HepG2 (cell line): ENCODE results near the gene ATF7IP. TPM values are rescaled to one million over a fixed set of nuclear protein-coding genes. Genes with fewer than 3 reads are reported as not detected.

Source experiments
- ATAC-seq: fragments of 200-7000 bp; cut with Tn5 transposase; 3 replicates; pipeline ENCODE4 v1.9.1; 2020; ENCODE audit warnings: mild to moderate bottlenecking, moderate library complexity
- BruUV-seq: library from RNA; stranded (reverse); fragments of 400-500 nt; replicated peaks from 2 replicates; lab custom pipeline; 2021; lab: Mats Ljungman, UMichigan
- CTCF ChIA-PET: fragments of 300-600 bp; formaldehyde crosslinking; extraction: SDS; loops from one replicate; lab custom pipeline; 2021; ENCODE audit warnings: low total read pairs, inconsistent platforms, low intra/inter-chr PET ratio; lab: Yijun Ruan, JAX
- POLR2A ChIA-PET: fragments of 350-600 bp; sonication (Branson Sonifier 250); formaldehyde crosslinking; loops from one replicate; lab custom pipeline; 2020; ENCODE audit warnings: antibody characterized with exemption, inconsistent platforms; lab: Yijun Ruan, JAX
- DNase-seq: peaks from one replicate; pipeline ENCODE4 v3.0.0-alpha.2; 2015; ENCODE audit warnings: low spot score
- FAIRE-seq: peaks from 3 replicates; lab custom pipeline; 2011; peaks lifted over from hg19 to GRCh38; lab: Jason Lieb, UNC
- H2AFZ ChIP-seq: one replicate; pipeline ENCODE4 v1.6.1; 2011; ENCODE audit warnings: low read length, inconsistent platforms
- H3K27ac ChIP-seq: fragments of 300-600 bp; 3 replicates; pipeline ENCODE4 v1.8.0; 2011; ENCODE audit warnings: mixed run types, mild to moderate bottlenecking, mixed read lengths, low read length, inconsistent platforms; ENCODE audit not compliant: insufficient read depth; ENCODE audit errors: extremely low read length
- H3K27me3 ChIP-seq, 2 experiments: fragments of 200-600 bp in 1 of 2; 2 replicates in 1 of 2; 3 replicates in 1 of 2; pipeline versions ENCODE4 v1.6.0 to v1.8.0; 2011; ENCODE audit warnings: low read length in 2 of 2, mild to moderate bottlenecking in 2 of 2, moderate library complexity in 2 of 2, inconsistent platforms in 1 of 2; ENCODE audit not compliant: insufficient read depth in 2 of 2, control insufficient read depth in 1 of 2
- H3K36me3 ChIP-seq, 2 experiments: fragments of 200-600 bp in 1 of 2; replicated peaks in 1 of 2; 2 replicates in 1 of 2; 3 replicates in 1 of 2; pipeline versions ENCODE4 v1.5.1 to v1.8.0; 2011; ENCODE audit warnings: low read length in 2 of 2, inconsistent platforms in 1 of 2; ENCODE audit not compliant: insufficient read depth in 2 of 2, control insufficient read depth in 1 of 2
- H3K4me1 ChIP-seq: 2 replicates; pipeline ENCODE4 v1.5.1; 2012; ENCODE audit warnings: low read length, inconsistent platforms; ENCODE audit not compliant: insufficient read depth
- H3K4me2 ChIP-seq: 2 replicates; pipeline ENCODE4 v1.6.0; 2011; ENCODE audit warnings: low read depth, low read length, inconsistent platforms
- H3K4me3 ChIP-seq, 3 experiments: fragments of 200-600 bp in 1 of 3; sonication (generic), shearing (Covaris generic) in 1 of 3; replicated peaks in 1 of 3; 2 replicates each; pipeline ENCODE4 v1.5.1; 2011 to 2016; ENCODE audit warnings: low read length in 3 of 3, inconsistent platforms in 2 of 3, low read depth in 2 of 3, mild to moderate bottlenecking in 2 of 3, control low read depth in 1 of 3, mixed read lengths in 1 of 3; ENCODE audit not compliant: insufficient read depth in 1 of 3
- H3K79me2 ChIP-seq: one replicate; pipeline ENCODE4 v1.6.1; 2011; ENCODE audit warnings: low read length, inconsistent platforms; ENCODE audit not compliant: insufficient read depth
- H3K9ac ChIP-seq: 2 replicates; pipeline ENCODE4 v1.6.0; 2011; ENCODE audit warnings: mild to moderate bottlenecking, low read depth, low read length, inconsistent platforms; ENCODE audit not compliant: insufficient read depth
- H3K9me3 ChIP-seq: 2 replicates; pipeline ENCODE4 v1.5.1; 2012; ENCODE audit warnings: mild to moderate bottlenecking, low read length
- H4K20me1 ChIP-seq: 2 replicates; pipeline ENCODE4 v1.6.0; 2011; ENCODE audit warnings: inconsistent platforms, mild to moderate bottlenecking, low read length, moderate library complexity; ENCODE audit not compliant: insufficient read depth
- GZF1 ChIP-seq: sonication (generic); formaldehyde crosslinking; IDR thresholded peaks from 2 replicates; pipeline ENCODE4 v1.5.1; 2020; ENCODE audit warnings: mild to moderate bottlenecking, missing genetic modification reagents
- LRRFIP1 ChIP-seq: sonication (generic); formaldehyde crosslinking; conservative IDR thresholded peaks from 2 replicates; pipeline ENCODE4 v1.4.0; 2020; ENCODE audit warnings: missing genetic modification reagents
- SMC3 ChIP-seq: IDR thresholded peaks from 2 replicates; pipeline ENCODE4 v1.6.1; 2011; ENCODE audit warnings: low read length, improper control_type of control experiment
- SNAPC4 ChIP-seq: sonication (generic); formaldehyde crosslinking; IDR thresholded peaks from 2 replicates; pipeline ENCODE4 v1.4.0; 2020; ENCODE audit warnings: mild to moderate bottlenecking, missing genetic modification reagents
- STAG1 ChIP-seq: sonication (generic); formaldehyde crosslinking; IDR thresholded peaks from 2 replicates; pipeline ENCODE4 v1.4.0; 2020; ENCODE audit warnings: missing genetic modification reagents
- TFE3 ChIP-seq: IDR thresholded peaks from 2 replicates; pipeline ENCODE4 v1.6.1; 2016
- WGBS: methylation state at CpG from one replicate; pipeline ENCODE4 v1.1.6; 2017; ENCODE audit warnings: low lambda C conversion rate; 5-methylcytosine and 5-hydroxymethylcytosine counted together
- in situ Hi-C: cut with HindIII; loops from 2 replicates; pipeline ENCODE4 v1.10.0; 2017; ENCODE audit warnings: low pct_unique_long_range_greater_than_20kb; ENCODE audit not compliant: extremely low pct_ligation_motif_present
- intact Hi-C: fragments of 100-400 bp; cut with micrococcal nuclease; formaldehyde crosslinking; loops from one replicate; pipeline ENCODE4 v1.10.0; 2022; ENCODE audit not compliant: unreplicated experiment
- polyA plus RNA-seq, 8 experiments: library from polyadenylated mRNA; depleted of rRNA in 3 of 8; stranded (reverse) in 7 of 8; unstranded in 1 of 8; fragments of >200 nt; fragmentation: Illumina TruSeq in 4 of 8; extraction: Trizol in 4 of 8; gene quantifications; 2 replicates each; pipeline versions ENCODE4 v1.2.1 to v1.2.3, GENCODE V29; 2011 to 2016; ENCODE audit warnings: low read depth in 4 of 8, missing spikeins in 1 of 8, mixed read lengths in 1 of 8; ENCODE audit not compliant: insufficient read depth in 1 of 8
- total RNA-seq, 5 experiments: library from RNA; depleted of rRNA; stranded (reverse); fragments of >200 nt; fragmentation: Illumina TruSeq; extraction: Trizol; gene quantifications; 2 replicates each; pipeline ENCODE4 v1.2.3, GENCODE V29; 2016; ENCODE audit warnings: low read depth in 1 of 5

Gene ATF7IP
- total and polyA plus RNA-seq, 2 of the 13 experiments (the other 11 are each of a cell fraction or from before 2014, with no cell fraction given) = 1.8 to 11.8 TPM

- TF ChIP-seq LRRFIP1 (no peak), GZF1 (CRISPR knock-in tag) (no peak), SNAPC4 (no peak)
Measured at GRCh38 chr12:14417715-14418114, 52.2 kb downstream of the ATF7IP start (continued).

- ATAC-seq (no peak), DNase-seq (no peak)
- Histone ChIP-seq H2AFZ (no peak overlapping the region), H4K20me1 (no peaks in the 10 kb centered on the region), H3K27ac (no peak overlapping the region), H3K4me2 (no peak overlapping the region)
- in situ Hi-C loops = no loop called here
- intact Hi-C loops = loop anchor here (1.0 kb wide), 1 partner anchor 180 kb away; no protein-coding TSS in a partner anchor
- TF ChIP-seq TFE3 (no peak), SMC3 (0 out of 2 replicates have a peak, but pooled peaks have one; percentile 5), STAG1 (CRISPR knock-in tag) (peak; percentile 22; the same call in 1 of the 2 replicates)
- TF ChIP-seq, all 625 proteins: peak for 2
- Histone ChIP-seq H3K79me2 (peaks cover 10% of the 10 kb centered on the region), H3K4me3 (no peak overlapping the region), H3K36me3 (no peaks in the 10 kb centered on the region), H3K27me3 (no peaks in the 10 kb centered on the region), H3K4me1 (no peaks in the 10 kb centered on the region), H3K9me3 (no peaks in the 10 kb centered on the region; the same call in 1 of the 2 replicates), H3K9ac (no peak overlapping the region)
- 56% methylated on average over 3 of the region's 3 CpGs for WGBS
- ChIA-PET CTCF (interaction anchor here (1.5 kb wide), 1 partner anchor 162 kb away, joined by 3 read pairs; no protein-coding TSS in a partner anchor), POLR2A (no interaction called here)
- no TSS peak for BruUV-seq
- no peak for FAIRE-seq
Measured at GRCh38 chr12:14418451-14418890, 53.0 kb downstream of the ATF7IP start.
